Stimulated activated CD8-positive, alpha-beta memory T cell treated with anti-CD3 and anti-CD28 coated beads, Interleukin-4, amount 100 ng/mL, for 4 hours (primary cell): ENCODE measurements around the gene IGF2BP2.
A peak's percentile ranks its signal among the peaks of the same experiment; 100 is the strongest.
"Not testable (repeated sequence)": the region's sequence is repeated elsewhere in the genome, so short reads cannot be mapped to it uniquely, and the experiment has no call there.

Source experiments
- DNase-seq, 2 donors: peaks; one replicate each; pipeline ENCODE4 v3.0.0-alpha.2; 2020; ENCODE audit warnings: low read depth in 2 of 2, low spot score in 1 of 2

The IGF2BP2 gene

DNA sequence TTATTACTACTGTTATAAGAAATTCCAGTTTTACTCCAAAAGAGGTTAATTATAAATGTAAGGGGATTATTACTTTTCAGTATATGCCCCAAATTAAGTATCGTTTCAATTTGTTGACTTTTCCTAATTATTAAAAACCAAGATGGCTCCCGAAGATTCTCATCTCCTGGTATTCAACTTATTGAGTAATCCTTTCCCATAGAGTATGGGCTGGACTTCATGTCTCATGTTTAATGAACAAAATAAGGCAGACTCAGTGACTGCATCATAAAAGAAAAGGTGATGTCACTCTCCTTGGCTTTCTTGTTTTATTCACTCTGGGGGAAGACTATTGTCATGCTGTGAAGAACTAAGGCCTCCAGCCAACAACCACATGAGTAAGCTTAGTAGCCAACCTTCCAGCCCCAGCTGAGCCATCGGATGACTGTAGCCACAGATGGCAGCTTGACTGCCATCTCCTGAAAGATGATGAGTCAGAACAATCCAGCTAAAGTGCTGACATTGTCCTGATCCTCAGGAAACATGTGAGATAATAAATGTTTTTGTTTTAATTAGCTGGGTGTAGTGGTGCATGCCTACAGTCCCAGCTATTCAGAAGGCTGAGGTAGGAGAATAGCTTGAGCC, 17.3 kb downstream of the IGF2BP2 start:
- DNase-seq: no peak

DNA sequence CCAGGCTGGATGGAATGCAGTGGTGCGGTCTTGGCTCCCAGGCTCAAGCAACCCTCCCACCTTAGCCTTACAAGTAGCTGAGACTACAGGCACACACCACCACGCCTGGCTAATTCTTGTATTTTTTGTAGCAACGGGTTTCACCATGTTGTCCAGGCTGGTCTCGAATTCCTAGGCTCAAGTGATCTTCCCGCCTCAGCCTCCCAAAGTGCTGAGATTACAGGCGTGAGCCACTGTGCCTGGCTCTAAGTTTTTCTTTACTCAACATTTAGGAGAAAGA, 26.1 kb downstream of the IGF2BP2 start:
- DNase-seq: not testable (repeated sequence)

DNA sequence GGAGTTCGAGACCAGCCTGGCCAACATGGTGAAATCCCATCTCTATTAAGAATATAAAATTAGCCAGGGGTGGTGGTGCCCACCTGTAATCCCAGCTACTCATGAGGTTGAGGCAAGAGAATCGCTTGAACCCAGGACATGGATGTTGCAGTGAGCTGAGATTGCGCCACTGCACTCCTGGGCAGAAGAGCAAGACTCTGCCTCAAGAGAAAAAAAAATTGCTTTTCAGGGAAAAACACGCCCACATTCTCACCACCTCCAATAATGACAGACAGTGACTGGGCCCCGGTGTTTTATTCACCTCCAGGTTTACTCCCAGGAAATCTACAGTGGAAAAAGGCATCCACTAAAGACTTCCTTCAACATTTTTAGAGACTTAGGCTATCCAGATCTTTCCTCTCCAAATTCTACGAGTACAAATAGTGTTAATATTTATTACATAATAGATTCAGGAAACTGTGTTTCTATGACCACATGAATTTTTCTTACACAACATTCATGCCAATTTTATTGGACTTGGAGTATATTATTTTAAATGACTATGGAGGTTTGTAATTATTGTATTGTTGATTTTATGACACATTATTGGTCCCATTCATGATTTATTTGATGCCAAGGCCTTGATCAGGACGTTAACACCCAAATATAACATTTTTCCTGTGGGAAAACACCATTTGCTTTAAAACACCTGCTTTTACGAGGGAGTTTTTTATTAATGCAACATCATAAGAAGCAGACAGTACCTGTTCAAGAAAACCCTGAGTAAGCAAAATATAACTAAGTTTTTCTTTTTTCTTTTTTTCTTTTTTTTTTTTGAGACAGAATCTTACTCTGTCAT, 26.6 kb downstream of the IGF2BP2 start:
- no peak for DNase-seq

DNA sequence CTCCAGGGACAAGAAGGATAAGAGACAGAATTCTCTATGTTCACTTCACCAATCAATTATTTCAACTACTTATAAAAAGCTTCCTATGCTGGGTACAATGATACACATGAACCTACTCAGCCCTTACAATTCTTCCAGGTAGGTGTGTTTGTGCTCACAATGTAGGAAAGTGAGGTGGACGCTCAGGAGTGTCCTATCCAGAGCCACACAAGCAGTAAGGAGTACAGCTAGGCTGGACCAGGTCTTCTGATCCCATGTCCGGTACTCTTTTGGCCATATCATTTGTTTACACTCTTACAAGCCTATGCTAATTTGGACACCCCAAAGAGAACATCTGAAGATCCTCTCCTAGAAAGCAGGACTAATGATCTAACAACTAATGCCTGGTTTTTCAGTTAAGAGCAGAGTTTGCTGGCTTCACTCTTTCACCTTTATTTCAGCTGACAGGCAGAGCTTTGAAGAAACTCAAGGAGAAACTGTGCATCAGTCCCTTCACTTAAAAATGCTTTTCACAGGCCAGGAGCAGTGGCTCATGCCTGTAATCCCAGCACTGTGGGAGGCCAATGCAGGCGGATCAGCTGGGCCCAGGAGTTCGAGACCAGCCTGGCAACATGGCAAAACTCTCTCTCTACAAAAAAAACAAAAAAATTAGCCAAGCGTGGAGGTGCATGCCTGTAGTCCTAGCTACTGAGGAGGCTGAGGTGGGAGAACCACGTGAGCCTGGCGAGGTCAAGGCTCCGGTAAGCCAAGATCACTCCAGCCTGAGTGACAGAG, 27.5 kb downstream of the IGF2BP2 start:
- DNase-seq: no peak

DNA sequence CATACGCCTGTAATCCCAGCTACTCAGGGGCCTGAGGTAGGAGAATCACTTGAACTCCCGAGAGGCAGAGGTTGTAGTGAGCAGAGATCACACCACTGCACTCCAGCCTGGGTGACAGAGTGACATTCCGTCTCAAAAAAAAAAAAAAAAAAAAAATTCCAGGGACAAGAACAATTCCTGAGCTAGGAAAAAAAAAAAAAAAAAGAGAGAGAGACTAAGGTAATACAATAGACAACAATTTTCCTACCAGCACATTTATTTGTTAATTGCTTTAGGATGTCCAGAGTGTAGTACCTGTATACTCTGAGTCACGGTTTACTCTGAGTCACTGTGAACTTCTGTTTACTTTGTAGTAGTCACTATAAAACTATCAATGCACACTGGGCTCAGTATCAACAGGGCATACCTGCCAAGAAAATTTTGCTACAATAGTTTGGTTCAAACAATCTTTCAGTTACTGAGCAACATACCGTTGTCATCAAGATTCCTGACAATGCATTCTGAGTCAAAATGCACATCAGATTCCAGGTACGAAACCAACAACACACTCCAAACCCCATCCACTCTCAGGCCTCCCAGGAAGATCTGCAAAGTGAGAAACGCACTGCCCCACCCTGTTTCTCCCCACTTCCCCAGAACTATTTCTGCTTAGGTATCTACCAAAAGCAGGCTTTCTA, 28.3 kb downstream of the IGF2BP2 start:
- DNase-seq: no peak

DNA sequence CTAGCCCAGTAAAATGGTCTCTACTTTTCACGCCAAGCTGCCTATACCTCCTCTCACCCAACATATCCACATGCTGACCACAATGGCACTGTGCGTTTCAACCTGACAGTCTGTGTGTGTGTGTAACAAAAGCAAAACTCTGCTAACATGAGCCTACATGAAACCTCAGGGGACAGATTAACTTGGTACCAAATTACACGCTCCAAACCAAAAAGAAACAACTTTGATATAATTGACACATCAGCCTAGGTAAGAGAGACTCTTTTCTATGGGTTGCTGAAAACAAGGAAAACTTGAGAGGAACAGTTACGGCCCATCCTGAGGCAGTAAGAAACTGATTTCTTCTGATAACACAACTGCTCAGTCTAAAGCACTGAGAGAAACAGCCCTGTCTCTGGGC, 31.5 kb downstream of the IGF2BP2 start:
- DNase-seq: no peak

DNA sequence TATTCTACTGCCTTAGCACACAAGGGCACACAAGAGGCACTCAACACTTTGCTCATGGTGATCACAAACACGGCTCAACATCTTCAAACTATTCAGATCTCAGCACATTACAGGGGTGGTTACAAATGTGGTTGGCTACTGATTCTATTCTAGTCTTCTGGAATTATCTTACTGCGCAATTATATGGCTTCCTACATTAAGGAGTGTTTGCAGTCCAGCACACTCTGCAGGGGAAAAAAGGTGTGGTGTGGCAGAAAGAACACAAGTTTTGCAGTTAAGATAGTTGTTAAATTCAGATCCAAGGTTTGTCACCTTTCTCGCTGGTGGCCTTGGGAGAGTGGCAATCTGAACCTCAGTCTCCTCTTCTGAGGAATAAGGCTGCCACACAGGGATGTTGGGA, 31.9 kb downstream of the IGF2BP2 start:
- DNase-seq: no peak

DNA sequence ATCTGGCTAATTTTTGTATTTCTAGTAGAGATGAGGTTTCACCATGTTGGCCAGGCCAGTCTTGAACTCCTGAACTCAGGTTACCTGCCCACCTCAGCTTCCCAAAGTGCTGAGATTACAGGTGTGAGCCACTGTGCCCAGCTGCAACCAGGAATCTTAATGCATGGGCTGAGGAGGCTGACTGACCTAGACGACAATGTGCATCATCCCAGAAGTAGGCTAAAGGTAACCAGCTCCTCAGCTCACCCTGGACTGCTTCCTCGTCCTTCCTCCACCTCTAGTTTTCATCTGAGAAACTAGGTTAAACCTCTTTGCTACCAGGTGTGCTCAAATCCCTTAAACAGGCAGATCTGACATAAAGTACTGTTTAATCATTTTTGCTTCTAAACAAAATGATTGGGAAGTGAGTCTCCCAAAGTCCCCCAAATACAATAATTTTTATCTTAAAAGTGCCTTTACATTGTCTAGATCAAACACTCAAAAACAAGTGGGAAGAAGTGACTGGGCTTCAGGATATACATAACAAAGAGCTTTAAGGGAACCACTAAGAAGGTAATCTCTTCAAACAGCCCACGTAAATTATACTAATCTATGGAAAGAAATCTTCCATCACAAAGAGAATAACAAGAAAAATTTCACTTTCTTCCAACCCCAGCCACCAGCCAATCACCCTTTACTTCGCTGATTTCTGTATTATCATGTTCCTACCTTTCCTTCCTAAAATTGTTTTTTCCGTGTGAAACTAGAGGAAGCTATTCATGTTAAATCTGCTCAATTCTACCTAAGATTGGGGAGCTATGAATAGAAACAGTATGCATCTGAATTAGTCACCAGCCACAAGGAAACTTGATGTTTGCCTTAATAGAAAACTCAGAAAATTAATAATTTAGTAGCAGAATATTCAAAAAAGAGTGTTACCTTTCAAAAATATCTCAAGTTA, 34.7 kb downstream of the IGF2BP2 start:
- no peak for DNase-seq

DNA sequence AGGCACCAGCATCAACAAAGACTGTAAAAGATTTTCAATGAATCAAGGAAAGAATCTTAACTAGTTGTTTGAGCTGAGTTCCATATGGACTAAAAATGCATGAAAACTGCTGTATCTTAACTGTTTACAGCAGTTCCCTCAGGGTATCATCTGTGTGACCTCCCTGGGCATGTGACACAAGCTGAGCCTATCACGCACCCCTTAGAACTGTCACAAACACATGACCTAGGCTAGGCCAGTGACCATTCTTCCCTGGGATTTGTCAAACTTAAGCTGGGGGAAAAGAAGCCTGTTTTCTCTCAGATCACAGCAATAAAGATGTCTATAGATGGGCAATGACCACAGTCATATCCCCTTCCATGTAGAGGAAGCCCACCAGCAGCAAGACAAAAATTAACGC, 35.7 kb downstream of the IGF2BP2 start:
- DNase-seq: no peak

DNA sequence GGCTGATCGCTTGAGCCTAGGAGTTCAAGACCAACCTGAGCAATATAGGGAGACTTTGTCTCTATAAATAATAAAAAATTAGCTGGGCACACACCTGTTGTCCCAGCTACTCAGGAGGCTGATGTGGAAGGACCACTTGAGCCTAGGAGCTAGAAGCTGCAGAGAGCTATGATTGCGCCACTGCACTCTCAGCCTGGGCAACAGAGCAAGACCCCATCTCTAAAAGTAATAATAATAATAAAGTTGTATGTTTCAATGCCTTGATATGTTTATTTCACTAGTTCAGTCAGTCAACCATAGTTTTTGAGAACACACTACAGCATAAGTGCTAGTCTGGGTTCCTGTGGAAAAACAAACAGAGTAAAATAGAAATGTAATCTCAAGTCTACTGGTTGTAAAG, 36.5 kb downstream of the IGF2BP2 start:
- no peak for DNase-seq

DNA sequence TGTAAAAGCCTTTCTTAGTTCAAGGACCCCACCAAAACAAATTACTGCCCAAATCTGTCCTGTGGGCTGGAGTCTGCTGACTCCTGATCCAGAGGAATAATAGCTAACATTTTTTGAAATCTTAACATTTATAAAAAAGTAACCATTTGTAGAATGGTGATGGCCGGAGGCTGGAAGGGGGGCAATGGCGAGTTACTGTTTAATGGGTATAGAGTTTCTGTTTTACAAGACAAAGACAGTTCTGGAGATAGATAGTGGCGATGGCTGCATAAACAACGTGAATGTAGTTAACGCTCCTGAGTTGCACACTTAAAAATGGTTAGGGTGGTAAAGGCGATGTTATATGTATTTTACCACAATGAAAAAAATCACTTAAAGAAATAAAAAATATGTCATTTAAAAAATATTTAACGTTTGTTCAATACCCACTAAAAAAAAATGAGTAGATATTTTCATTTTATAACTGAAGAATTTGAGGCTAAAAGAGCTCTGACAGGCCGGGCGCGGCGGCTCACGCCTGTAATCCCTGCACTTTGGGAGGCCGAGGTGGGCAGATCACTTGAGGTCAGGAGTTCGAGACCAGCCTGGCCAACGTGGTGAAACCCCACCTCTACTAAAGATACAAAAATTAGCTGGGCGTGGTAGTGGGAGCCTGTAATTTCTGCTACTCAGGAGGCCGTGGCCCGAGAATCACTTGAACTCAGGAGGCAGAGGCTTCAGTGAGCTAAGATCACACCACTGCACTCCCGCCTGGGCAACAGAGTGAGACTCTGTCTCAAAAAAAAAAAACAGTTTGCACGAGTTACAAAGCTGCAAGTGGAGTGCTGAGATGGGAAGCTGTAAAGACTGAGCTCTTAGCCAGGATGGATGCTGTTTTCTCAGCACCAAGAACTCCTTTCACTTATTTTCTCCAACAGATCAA, 37.6 kb downstream of the IGF2BP2 start:
- DNase-seq: no peak

DNA sequence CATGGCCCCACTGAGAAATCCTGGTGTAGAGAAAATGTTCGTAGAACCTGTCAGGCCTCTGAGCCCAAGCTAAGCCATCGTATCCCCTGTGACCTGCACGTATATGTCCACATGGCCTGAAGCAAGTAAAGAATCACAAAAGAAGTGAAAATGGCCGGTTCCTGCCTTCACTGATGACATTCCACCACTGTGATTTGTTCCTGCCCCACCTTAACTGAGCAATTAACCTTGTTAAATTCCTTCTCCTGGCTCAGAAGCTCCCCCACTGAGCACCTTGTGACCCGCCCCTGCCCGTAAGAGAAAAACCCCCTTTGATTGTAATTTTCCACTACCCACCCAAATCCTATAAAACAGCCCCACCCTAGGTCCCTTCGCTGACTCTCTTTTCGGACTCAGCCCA, 38.6 kb downstream of the IGF2BP2 start:
- not testable (repeated sequence) for DNase-seq

DNA sequence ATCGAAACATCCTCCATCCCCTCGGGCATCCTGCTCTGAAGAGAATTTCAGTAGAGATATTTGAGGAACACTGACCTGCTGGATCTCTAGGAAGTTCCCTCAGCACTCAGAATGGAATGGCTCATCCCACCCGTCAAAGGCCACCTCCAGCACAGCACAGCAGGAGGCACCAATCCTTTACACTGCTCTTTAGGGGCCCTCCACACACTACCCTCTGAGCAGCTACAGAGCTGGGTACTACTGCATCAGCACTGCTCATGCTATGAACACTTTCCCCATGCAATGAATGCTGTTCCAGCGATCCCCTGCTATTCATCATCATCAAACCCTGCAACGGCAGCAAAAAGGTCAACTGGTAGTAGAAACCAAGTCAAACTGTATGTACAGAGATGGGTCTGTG, 40.5 kb downstream of the IGF2BP2 start:
- no peak for DNase-seq

DNA sequence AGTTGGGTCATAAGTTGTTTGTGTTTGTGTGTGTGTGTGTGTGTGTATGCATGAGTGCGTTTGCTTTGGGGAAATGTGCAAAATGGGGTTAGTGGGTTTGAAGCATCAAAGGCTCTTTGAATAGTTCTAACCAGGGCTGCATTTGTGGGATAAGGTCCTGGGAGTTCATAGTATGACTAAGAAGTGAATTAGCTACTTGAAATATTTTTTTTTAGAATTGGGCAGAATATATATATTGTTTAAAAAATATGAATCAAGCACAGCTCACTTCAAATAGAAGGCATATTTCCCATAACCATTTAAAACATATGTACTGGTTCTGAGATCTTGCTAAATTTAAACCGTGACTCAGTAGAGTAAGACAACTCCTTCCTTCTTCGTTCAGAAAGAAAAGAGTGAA, 43.1 kb downstream of the IGF2BP2 start:
- no peak for DNase-seq

DNA sequence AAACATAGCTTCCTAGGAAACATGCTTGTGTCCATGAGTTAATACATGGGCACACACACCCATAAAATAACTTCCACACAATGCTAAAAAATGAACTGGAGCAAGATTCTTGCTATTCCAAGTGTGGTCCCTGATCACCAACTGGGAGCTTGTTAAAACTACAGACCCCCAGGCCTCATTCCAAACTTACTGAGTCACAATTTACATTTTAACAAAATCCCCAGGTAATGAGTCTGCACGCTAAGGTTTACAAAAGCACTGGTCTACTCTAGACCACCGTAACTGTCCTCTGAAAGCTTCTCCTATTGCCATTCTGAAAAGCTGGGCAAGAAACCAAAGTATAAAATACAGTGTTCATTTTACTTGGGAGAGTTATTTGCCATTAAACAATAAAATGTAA, 45.4 kb downstream of the IGF2BP2 start:
- no peak for DNase-seq

DNA sequence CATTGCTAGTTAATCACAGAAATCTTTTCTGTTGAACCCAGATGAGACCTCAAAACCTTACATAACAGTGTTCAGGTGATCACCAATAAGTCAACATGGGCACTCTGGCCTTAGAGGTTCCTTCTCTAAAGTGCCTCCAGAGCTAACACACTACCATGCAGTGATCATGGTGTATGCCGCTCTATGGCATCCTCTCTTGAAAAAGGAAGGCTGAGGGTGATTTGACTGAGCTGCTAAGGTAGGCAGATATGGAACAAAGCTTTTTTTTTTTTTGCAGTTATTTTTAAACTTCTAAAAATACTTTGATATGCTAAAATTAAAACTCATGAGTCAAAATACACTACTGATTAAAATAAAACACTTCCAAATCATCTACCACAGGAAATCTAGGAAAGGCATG, 46.0 kb downstream of the IGF2BP2 start:
- no peak for DNase-seq

DNA sequence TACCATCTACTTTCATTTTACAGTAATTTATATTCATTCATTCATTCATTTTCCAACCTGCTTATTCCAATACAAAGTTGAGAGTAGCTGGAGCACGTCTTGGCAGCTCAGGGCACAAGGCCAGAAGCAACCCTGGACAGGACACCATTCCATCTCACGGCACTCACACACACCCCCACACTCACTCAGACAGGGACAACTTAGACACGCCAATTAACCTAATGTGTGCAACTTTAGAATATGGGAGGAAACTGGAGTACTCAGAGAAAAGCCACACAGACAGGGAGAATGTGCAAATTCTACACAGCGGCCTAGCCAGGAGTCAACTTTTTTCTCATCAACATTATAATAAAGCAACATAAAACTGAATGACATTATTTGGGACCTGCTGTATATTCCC, 46.7 kb downstream of the IGF2BP2 start:
- DNase-seq: no peak

DNA sequence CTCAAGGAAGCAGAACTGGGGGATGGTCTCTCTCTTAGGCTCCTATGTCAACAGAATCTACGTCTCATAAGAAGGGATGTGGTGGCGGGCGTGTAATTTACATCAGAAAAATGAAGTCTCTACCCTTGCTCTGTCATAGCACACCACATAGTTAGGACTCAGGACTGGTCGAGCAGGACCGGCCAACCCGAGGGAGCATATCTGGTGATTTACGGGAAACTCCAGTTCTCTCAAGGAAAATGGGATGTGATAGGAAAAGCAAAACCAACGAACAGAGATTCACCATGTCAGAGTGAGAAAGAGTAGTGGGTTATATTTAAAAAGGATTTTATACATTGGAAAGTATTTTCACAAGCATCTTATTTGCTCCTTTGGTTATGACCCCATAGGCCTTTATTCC, 54.7 kb downstream of the IGF2BP2 start:
- no peak for DNase-seq

DNA sequence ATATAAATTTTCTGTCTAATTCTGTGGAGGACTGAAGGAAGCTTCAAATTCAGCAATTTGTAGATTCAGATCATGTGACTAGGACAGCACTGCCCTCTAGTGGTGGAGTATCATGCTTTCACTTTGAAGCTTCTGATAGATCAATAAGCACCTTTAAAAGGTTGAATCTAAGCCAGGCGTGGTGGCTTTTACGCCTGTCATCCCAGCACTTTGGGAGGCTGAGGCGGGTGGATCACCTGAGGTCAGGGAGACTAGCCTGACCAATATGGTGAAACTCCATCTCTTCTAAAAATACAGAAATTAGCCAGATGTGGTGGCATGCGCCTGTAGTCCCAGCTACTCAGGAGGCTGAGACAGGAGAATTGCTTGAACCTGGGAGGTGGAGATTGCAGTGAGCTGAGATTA, 56.3 kb downstream of the IGF2BP2 start:
- DNase-seq: peak; percentile 1 to 27
